22Rv1 (cell line): ENCODE results near the gene SYT13.

Experiments used
- CTCF ChIP-seq: fragments of 450-650 bp; IDR thresholded peaks from 2 replicates; pipeline ENCODE4 v1.5.1; 2017; ENCODE audit warnings: mild to moderate bottlenecking
- ZFX ChIP-seq: fragments of 450-650 bp; IDR thresholded peaks from 2 replicates; pipeline ENCODE4 v1.6.1; 2017; ENCODE audit warnings: antibody characterized with exemption, borderline replicate concordance

DNA sequence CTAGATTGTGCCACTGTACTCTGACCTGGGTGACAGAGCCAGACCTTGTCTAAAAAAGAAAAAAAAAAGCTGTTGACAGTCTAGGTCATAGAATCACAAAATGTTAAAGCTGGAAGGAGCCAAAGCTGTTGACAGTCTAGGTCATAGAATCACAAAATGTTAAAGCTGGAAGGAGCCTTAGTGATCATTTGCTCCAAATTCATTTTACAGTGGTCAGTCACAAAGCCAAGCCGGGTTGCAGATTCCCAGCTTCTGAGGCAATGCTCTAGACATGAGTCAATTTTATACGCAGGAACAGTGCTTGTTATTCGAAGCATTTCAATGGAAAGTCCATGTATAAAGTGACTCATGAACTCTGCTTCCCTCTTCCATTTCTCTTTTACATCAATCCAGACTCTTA lies 47.4 kb downstream of the SYT13 start:
- TF ChIP-seq ZFX (no peak), CTCF (no peak)
